OCI-LY1 (cell line): Measurements from ENCODE around the gene SERPINB1.

ENCODE experiments used
- H2AFZ ChIP-seq: fragments of 200-600 bp; sonication (generic), shearing (Covaris generic); 2 replicates; pipeline ENCODE4 v1.6.0; 2014; ENCODE audit warnings: antibody characterized with exemption, mild to moderate bottlenecking, low read length
- H3F3A ChIP-seq: fragments of 200-600 bp; sonication (generic), shearing (Covaris generic); 2 replicates; pipeline ENCODE4 v1.6.0; 2014; ENCODE audit warnings: mild to moderate bottlenecking, antibody characterized with exemption, low read length, moderate library complexity; ENCODE audit not compliant: insufficient read depth
- H3K27ac ChIP-seq: fragments of 200-600 bp; sonication (generic); 2 replicates; pipeline ENCODE4 v1.5.1; 2014; ENCODE audit warnings: low read length, mixed run types, mild to moderate bottlenecking, low read depth; ENCODE audit not compliant: poor library complexity, severe bottlenecking
- H3K27me3 ChIP-seq: fragments of 200-600 bp; sonication (generic); 2 replicates; pipeline ENCODE4 v1.6.0; 2014; ENCODE audit warnings: antibody characterized with exemption, mild to moderate bottlenecking, low read length, moderate library complexity; ENCODE audit not compliant: insufficient read depth
- H3K36me3 ChIP-seq: fragments of 200-600 bp; sonication (generic); 2 replicates; pipeline ENCODE4 v1.6.1; 2014; ENCODE audit warnings: mild to moderate bottlenecking, antibody characterized with exemption, low read length, moderate library complexity, mixed read lengths; ENCODE audit not compliant: insufficient read depth
- H3K4me1 ChIP-seq: fragments of 200-600 bp; sonication (generic); 2 replicates; pipeline ENCODE4 v1.5.1; 2014; ENCODE audit warnings: mild to moderate bottlenecking, low read length, moderate library complexity; ENCODE audit not compliant: insufficient read depth, severe bottlenecking
- H3K4me2 ChIP-seq: fragments of 200-600 bp; sonication (generic), shearing (Covaris generic); 2 replicates; pipeline ENCODE4 v1.6.1; 2014; ENCODE audit warnings: low read length
- H3K4me3 ChIP-seq: fragments of 200-600 bp; sonication (generic); 2 replicates; pipeline ENCODE4 v1.5.1; 2014; ENCODE audit warnings: low read length, low read depth, mild to moderate bottlenecking, mixed read lengths; ENCODE audit not compliant: poor library complexity, severe bottlenecking
- H3K79me2 ChIP-seq: fragments of 200-600 bp; shearing (Covaris generic); 2 replicates; pipeline ENCODE4 v1.6.1; 2016; ENCODE audit warnings: mixed run types, low read length, mixed read lengths; ENCODE audit not compliant: insufficient read depth
- H3K9ac ChIP-seq: fragments of 200-600 bp; sonication (generic), shearing (Covaris generic); 2 replicates; pipeline ENCODE4 v1.6.1; 2014; ENCODE audit warnings: mild to moderate bottlenecking, low read length, mixed read lengths
- H3K9me2 ChIP-seq: fragments of 200-600 bp; sonication (generic), shearing (Covaris generic); 2 replicates; pipeline ENCODE4 v1.6.1; 2014; ENCODE audit warnings: low read depth, mild to moderate bottlenecking, low read length, mixed read lengths
- H3K9me3 ChIP-seq: fragments of 200-600 bp; shearing (Covaris generic); 2 replicates; pipeline ENCODE4 v1.6.1; 2014; ENCODE audit warnings: low read length, mixed read lengths
- H4K20me1 ChIP-seq: fragments of 200-600 bp; sonication (generic), shearing (Covaris generic); 2 replicates; pipeline ENCODE4 v1.6.0; 2016; ENCODE audit warnings: mild to moderate bottlenecking, low read length; ENCODE audit not compliant: insufficient read depth
- EZH2 ChIP-seq: fragments of 200-600 bp; sonication (generic), shearing (Covaris generic); IDR thresholded peaks from 2 replicates; pipeline ENCODE4 v1.8.0; 2017; ENCODE audit warnings: borderline replicate concordance, mixed run types, mild to moderate bottlenecking, antibody characterized with exemption, low read length, moderate library complexity, mixed read lengths
- TF ChIP-seq, protein P1 (sequence below): fragments of 200-600 bp; sonication (generic), shearing (Covaris generic); IDR thresholded peaks from 2 replicates; pipeline ENCODE4 v1.5.1; 2017; ENCODE audit warnings: mild to moderate bottlenecking, antibody characterized with exemption, low read length, moderate library complexity, mixed read lengths

Gene SERPINB1

DNA sequence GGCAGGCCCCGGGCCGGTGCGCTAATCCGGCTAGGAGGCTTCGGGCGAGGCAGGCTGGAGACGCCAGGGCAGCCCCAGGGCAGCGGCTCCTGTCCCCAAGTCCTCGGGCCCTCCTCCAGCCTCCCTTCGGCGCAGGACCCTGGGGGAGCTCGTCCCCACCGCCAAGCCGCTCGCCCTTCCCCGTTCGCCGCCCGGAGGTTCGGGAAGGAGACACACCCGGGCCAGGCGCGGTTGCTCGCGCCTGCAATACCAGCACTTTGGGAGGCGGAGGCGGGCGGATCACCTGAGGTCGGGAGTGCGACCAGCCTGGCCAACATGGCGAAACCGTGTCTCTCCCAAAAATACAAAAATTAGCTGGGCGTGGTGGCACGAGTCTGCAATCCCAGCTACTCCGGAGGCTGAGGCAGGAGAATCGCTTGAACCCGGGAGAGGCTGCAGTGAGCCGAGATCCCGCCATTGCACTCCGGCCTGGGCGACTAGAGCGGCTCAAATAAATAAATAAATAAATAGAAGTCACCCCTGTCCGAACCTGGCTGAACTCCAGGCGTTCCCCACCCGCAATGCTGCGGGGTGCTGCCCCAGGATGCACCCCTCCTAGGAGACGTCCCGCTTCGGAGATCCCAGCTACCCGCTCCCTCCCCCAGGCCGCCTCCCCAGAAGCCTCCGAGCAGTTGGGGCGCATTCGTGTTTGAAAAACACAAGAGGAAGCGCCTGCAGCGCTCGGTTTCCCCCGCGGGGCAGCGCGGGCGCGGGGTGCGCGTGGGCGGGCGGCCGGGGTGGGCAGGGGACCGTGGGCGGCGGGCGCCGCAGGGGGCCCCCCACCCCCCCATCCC is 33.9 kb upstream of the SERPINB1 start:
- no peak for TF ChIP-seq EZH2
- TF ChIP-seq, protein P1, sequence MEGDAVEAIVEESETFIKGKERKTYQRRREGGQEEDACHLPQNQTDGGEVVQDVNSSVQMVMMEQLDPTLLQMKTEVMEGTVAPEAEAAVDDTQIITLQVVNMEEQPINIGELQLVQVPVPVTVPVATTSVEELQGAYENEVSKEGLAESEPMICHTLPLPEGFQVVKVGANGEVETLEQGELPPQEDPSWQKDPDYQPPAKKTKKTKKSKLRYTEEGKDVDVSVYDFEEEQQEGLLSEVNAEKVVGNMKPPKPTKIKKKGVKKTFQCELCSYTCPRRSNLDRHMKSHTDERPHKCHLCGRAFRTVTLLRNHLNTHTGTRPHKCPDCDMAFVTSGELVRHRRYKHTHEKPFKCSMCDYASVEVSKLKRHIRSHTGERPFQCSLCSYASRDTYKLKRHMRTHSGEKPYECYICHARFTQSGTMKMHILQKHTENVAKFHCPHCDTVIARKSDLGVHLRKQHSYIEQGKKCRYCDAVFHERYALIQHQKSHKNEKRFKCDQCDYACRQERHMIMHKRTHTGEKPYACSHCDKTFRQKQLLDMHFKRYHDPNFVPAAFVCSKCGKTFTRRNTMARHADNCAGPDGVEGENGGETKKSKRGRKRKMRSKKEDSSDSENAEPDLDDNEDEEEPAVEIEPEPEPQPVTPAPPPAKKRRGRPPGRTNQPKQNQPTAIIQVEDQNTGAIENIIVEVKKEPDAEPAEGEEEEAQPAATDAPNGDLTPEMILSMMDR = no peak
- no peaks in the 10 kb centered on the region; the same call in 1 of the 2 replicates for H3K36me3 ChIP-seq
- no peaks in the 10 kb centered on the region for H3F3A ChIP-seq
- H3K9me3 ChIP-seq = no peaks in the 10 kb centered on the region
- peak overlapping the region; percentile 78 for H3K4me2 ChIP-seq
- H3K27me3 ChIP-seq = no peaks in the 10 kb centered on the region
- peak overlapping the region; percentile 77 for H3K27ac ChIP-seq
- H2AFZ ChIP-seq = no peak overlapping the region
- H3K9ac ChIP-seq = peak overlapping the region; percentile 63
- no peaks in the 10 kb centered on the region for H3K9me2 ChIP-seq
- no peaks in the 10 kb centered on the region for H4K20me1 ChIP-seq
- H3K4me3 ChIP-seq = peak overlapping the region; percentile 52
- H3K79me2 ChIP-seq = no peaks in the 10 kb centered on the region
- H3K4me1 ChIP-seq = peaks cover 48% of the 10 kb centered on the region

DNA sequence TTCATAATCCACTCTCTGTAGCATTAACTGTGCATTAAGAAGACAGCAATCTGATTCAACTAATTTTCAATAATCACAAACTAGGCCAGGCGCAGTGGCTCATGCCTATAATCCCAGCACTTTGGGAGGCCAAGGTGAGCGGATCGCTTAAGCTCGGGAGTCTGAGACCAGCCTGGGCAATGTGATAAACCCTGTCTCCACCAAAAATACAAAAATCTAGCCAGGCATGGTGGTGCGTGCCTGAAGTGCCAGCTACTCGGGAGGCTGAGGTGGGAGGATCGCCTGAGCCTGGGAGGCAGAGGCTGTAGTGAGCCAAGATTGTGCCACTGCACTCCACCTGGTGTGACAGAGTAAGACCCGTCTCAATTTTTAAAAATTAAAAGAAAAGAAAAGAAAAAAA is 32.0 kb upstream of the SERPINB1 start:
- no peaks in the 10 kb centered on the region; the same call in 1 of the 2 replicates for H3K36me3 ChIP-seq
- no peak overlapping the region for H3K4me2 ChIP-seq
- TF ChIP-seq, protein P1 = no peak
- no peak for TF ChIP-seq EZH2
- H3K9ac ChIP-seq = no peak overlapping the region
- no peaks in the 10 kb centered on the region for H3F3A ChIP-seq
- H3K79me2 ChIP-seq = no peaks in the 10 kb centered on the region
- H3K4me3 ChIP-seq = no peak overlapping the region
- no peaks in the 10 kb centered on the region for H3K9me2 ChIP-seq
- H3K27me3 ChIP-seq = no peaks in the 10 kb centered on the region
- peak overlapping the region; percentile 35 for H3K27ac ChIP-seq
- peaks cover 47% of the 10 kb centered on the region for H3K4me1 ChIP-seq
- no peak overlapping the region for H2AFZ ChIP-seq
- H4K20me1 ChIP-seq = no peaks in the 10 kb centered on the region
- no peaks in the 10 kb centered on the region for H3K9me3 ChIP-seq

DNA sequence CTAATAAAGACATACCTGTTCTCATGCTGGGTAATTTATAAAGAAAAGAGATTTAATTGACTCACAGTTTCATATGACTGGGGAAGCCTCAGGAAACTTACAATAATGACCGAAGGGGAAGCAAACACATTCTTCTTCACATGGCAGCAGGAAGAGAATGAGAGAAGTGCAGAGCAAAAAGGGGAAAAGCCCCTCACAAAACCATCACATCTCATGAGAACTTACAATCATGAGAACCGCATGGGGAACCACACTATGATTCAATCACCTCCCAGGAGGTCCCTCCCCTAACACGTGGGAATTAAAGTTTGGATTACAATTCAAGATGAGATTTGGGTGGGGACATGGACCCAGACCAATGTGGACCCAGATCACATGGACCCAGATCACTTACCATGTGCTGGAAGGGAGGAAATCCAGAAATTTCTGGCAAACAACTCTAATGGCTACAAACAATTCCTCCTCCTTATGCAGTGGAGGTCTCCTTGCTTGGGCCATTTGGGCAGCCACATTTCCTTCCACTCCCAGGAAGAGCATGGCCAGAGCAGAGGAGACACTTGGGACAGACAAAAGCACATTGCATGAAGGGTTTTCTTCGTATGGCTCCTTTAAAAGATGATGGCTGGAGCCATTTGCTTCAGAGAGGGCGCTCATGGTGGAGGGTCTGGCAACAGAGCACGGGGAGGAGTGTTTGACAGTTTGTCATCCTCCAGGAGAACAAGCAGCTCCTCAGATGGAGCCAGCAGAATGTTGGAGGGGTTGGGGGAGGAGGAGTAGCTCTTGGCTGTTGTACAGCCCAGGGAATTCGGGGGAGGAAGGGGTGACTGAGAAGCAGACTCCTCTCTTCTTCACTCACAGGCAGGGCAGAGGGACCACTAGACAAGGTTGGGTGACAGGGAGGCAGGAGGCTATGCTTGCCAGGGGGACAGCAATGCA is 31.0 kb upstream of the SERPINB1 start:
- no peaks in the 10 kb centered on the region for H3K27me3 ChIP-seq
- H3K36me3 ChIP-seq = no peaks in the 10 kb centered on the region; the same call in 1 of the 2 replicates
- H4K20me1 ChIP-seq = no peaks in the 10 kb centered on the region
- H3K4me1 ChIP-seq = peaks cover 44% of the 10 kb centered on the region
- H3K27ac ChIP-seq = peak overlapping the region; percentile 35
- no peak overlapping the region for H2AFZ ChIP-seq
- 0 out of 2 replicates have a peak, but pooled peaks cover 2% of the 10 kb centered on the region for H3K9me3 ChIP-seq
- TF ChIP-seq, protein P1 = no peak
- TF ChIP-seq EZH2 = no peak
- H3K4me2 ChIP-seq = no peak overlapping the region
- no peak overlapping the region for H3K9ac ChIP-seq
- H3K9me2 ChIP-seq = no peaks in the 10 kb centered on the region
- H3F3A ChIP-seq = no peaks in the 10 kb centered on the region
- H3K79me2 ChIP-seq = no peaks in the 10 kb centered on the region
- H3K4me3 ChIP-seq = no peak overlapping the region
